HTERT RPE-1 (cell line): ENCODE results near the gene PTTG2.
"Not testable (repeated sequence)": the region's sequence is repeated elsewhere in the genome, so short reads cannot be mapped to it uniquely, and the experiment has no call there.

ENCODE experiments used
- in situ Hi-C: fragments of 300-500 bp; cut with MboI; formaldehyde crosslinking; loops from 4 replicates; pipeline ENCODE4 v1.14.3; 2020; ENCODE audit warnings: low sequenced_read_pairs

Gene PTTG2

DNA sequence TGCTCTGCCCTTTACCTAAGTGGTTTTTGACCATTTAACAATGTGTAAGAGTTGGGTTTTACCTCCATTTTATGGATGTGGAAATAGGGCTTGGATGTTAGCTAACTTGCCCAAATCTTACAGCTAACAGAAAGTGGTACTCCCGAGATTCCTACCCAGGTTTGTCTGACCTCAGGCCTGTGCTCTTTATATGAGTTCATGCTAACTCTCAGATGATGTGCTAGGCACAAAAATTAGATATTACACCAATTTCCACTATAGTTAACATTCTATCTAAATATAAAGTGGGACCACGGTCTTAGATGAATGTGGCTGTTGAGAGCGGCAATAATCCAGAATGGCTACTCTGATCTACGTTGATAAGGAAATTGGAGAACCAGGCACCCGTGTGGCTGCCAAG is at the start of gene PTTG2:
PTTG2 (plus strand) TSS at position 301 of the 400 bp plus-strand sequence; CDS start at position 338, 37 bp downstream.
- in situ Hi-C loops, result no loop called here

GRCh38 chr4:37914539-37914938 is 45.7 kb upstream of the PTTG2 start:
- in situ Hi-C loops, result no loop called here

DNA sequence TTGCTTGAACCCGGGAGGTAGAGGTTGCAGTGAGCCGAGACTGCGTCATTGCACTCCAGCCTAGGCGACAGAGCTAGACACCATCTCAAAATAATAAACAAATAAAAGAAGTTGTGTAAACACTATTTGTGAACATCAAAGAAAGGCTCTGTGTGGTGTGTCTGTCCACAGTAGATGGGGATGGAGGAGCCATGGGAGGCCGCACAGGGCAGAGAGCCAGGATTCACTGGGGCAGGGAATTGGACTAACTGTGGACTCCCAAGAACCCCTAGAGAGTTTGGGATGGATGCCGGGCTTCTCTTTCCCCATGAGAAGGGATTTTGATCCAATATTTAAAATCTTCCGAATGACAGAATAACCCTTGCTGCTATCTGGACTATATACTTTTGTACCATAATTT is 42.8 kb upstream of the PTTG2 start:
- in situ Hi-C loops, result no loop called here

GRCh38 chr4:37918653-37919052 is 41.5 kb upstream of the PTTG2 start:
- in situ Hi-C loops, result no loop called here

DNA sequence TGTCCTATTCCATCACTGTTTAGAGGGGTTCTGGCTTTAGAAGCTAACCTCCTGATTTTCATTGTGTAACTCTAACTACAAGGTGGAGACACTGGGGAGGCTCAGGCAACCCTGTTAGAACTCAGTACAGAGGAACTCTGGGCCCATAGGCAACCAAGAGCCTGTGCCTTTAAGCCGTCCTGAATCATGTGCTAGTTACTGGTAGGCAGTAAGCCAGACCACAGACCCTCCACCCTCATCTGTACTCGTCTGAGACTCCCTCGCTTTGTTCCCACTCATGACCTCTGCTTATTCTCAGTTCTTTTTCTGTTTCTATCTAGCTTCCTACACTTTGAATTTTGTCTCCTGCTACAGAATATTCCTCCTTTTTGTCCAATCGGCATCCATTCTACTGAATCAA is 37.9 kb upstream of the PTTG2 start:
- in situ Hi-C loops, result no loop called here

- in situ Hi-C loops, result not testable (repeated sequence)
These were observed 37.1 kb upstream of the PTTG2 start for GRCh38 chr4:37923089-37923488.

- in situ Hi-C loops, result no loop called here
These were observed 35.3 kb upstream of the PTTG2 start for GRCh38 chr4:37924946-37925345.

DNA sequence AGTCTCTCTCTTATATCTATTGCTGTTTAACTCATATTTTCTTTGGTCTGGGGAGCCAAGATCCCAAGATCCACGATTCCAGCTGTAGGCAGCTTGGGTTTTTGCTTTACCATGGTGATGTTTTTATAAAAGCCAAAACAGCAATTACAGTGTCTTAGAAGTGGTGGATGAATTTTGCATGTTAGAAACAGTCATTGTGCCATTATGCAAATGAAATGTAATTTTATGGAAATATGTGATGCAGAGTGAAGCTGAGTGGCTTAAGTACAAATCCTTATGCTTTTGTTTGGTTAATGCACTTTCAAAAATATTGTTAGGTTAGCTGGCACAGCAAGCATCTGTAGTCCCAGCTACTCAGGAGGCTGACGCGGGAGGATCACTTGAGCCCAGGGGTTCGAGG is 32.8 kb upstream of the PTTG2 start:
- in situ Hi-C loops, result no loop called here

- in situ Hi-C loops, result no loop called here
These were observed 31.5 kb upstream of the PTTG2 start for GRCh38 chr4:37928426-37929416.

DNA sequence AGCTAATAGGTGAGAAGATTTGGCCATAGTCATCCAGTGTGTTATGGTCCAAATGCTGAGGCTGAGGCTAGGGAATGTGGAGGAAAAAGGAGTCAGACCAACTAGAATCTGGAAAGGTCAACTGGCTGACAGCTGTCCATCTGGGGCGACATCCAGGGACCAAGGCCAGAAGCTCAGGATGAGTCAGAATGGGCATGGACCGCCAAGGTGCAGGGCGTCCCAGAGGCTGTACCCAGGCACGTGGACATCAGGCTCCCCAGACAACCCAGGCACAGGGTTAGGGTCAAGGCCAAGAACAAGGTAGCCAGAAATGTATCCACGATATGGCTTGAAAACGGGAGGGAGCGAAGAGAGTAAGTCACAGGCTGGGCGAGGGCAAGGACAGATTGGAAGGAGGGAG is 26.1 kb upstream of the PTTG2 start:
- in situ Hi-C loops, result no loop called here

DNA sequence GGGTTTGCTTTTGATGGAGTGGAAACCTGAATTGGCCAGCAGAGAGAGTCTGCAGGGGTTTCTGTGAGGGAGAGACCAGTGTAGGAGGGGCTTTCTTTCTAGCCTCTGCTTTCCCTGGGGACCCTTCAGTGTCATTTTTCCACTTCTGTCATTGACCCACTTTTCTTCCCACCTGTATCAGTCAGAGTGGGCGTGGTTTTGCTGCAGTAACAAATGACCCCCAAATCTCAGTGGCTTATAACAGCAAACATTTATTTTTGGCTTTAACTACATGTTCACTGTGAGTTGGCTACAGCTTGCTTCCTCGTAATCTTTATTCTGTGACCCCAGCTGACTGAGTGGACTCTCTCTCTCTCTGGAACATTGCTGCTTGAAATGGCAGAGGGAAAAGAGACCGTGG is 25.6 kb upstream of the PTTG2 start:
- in situ Hi-C loops, result no loop called here

DNA sequence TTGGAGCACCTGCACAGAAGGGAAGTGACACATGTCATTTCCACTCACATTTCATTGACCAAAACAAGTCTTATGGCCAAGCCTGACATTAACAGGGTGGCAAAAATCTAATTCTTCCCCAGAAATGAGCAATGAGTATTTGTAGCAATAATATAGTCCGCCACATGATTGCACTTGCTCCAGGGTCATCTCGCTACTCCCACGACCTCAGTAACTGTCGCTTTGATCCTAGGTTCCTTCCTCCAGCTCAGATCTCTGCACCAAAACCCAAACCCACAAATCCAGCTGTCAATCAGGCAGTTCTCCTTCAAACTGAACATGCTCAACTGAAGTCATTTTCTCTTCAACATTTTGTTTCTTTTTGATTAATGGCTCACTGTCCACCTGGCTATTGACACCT is 25.2 kb upstream of the PTTG2 start:
- in situ Hi-C loops, result no loop called here

- in situ Hi-C loops, result no loop called here
These were observed 23.2 kb upstream of the PTTG2 start for GRCh38 chr4:37936889-37937498.

DNA sequence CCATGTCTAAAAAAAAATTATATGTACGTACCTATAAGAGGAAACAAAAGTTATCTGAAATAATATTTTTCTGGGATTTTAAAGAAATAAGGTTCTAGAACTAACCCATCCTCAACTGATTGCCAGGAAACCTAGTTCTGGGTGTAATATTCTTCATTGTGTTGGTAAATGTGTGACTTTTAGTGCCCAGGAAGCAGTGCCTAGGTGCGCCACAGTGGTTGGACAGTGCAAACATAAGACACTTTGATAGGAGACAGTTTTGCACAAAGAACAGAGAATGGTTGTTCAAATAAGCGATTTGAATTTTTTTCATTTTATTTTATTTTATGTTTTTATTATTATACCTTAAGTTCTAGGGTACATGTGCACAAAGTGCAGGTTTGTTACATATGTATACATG is 22.0 kb upstream of the PTTG2 start:
- in situ Hi-C loops, result no loop called here

DNA sequence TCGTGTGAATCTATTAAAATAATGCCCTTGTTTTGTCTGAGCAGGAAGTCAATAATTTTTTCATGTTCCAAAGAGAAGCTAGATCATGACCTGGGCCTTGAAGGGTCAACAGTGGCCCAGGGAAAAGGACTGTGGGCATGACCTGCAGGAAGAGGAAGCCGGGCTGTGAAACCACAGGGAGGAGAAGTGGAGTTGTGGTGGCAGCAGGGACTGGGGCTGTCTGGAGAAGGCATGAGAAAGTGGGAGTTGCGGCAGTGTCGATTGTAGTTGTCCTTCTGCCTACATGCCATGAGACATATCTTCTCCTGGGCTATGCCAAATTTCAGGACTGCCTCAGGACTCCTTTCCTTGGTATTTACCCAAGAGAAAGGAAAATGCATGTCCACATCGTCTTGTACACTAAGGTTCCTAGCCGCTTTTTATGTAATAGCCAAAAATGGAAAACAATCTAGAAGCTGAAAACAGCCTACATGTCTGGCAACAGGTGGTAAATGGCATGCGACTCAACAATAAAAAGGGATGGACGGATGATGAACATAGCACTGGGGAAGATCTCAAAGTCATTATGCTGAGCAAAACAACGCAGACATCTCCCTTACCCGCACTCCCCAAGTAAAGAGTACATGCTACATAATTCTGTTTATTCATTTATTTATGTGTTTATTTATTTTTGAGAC is 13.6 kb upstream of the PTTG2 start:
- in situ Hi-C loops, result no loop called here

DNA sequence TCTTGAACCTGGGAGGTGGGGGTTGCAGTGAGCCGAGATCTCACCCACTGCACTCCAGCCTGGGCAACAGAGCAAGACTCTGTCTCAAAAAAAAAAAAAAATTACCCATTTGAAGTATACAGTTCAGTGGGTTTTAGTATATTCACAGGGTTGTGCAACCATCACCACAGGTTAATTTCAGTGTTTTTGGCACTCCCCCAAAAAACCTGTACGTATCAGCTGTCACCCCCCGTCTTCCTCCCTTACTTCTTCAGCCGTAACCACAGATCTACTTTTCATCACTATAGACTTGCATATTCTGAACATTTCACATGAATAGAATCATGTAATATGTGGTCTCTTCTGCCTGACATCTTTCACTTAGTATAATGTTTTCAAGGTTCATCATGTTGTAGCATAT is 11.7 kb upstream of the PTTG2 start:
- in situ Hi-C loops, result no loop called here

DNA sequence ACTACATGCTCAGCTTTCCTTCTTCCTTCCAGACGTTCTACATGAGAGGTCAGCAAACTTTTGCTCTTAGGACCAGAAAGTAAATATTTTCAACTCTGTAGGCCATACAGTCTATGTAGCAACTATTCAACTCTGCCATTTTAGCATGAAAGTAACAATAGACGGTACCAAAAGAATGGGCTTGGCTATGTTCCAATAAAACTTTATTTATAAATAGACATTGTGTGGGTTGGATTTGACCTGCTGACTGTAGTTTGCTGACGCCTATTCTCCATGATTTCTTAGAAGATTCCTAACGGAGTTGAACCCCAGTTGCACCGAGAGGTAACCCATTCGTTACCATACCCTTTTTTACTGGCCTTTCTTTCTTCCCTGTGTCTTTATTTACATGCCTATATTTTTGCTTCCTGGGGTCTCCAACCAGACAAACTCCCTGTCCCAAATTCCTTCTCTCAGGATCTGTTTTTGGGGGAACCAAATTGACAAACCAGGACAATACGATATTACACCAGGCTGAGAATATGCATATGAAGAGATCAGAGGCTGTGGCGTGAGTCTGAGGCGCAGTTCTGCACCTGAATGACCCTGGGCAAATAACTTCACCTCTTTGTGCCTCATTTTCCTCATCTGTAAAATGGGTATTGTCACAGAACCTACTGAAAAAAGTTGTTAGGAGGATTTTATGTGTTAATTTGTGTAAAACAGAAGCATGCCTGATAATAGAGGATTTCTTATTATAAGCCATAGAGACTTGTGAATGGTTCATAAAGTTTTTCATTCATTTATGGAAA is 10.4 kb upstream of the PTTG2 start:
- in situ Hi-C loops, result no loop called here

- in situ Hi-C loops, result no loop called here
These were observed 8.5 kb upstream of the PTTG2 start for GRCh38 chr4:37951461-37952352.

DNA sequence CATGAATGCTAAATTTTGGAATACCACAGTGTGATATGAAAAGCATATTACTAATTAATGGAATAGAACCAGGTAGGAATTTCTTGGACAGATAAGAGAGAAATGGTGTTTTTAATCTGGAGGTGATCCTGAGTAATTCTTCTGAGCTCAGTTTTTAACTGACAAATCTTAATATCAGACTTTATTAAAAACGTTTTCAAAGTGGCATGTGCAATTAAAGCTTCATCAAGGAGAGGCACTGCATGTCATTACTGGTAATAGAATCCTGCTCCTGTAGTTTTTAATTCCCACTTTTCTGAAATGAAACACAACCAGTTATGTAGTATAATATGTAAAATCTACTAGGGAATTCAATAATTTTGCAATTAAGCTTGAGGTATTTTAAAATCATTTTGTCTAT is 7.0 kb upstream of the PTTG2 start:
- in situ Hi-C loops, result no loop called here
